Measurements from ENCODE around the gene MAD1L1. TPM values are rescaled to one million over a fixed set of nuclear protein-coding genes. Genes with fewer than 3 reads are reported as not detected.

The MAD1L1 gene
- total and polyA plus RNA-seq, 4 donors: 12.8 to 20.7 (median 16.5) TPM

DNA sequence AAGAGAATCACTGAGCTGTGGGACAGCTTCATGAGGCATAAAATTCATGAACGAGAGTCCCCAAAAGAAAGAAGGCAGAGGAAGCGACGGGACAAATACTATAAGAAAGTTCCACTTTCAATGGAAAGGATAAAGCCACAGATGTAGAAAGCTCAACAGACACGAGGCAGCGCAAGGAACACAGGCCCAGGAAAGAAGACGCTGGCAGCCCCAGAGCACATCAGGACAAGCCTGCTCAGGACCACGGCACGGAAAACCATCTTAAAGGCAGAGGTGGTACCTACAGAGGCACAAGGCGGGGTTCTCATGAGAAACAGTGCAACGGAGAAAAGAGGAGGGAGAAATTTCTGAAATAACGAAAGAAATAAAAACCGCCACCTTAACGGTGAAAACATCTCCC, 273.4 kb downstream of the MAD1L1 start:
- no peak for DNase-seq (ENCODE audit: low spot score)
- no peaks in the 10 kb centered on the region for H3K27me3 ChIP-seq (ENCODE audit: control insufficient read depth in 4 of 4, insufficient read depth in 4 of 4, low read length in 3 of 4)
- H3K9me3 ChIP-seq (ENCODE audit: control insufficient read depth in 4 of 4, low read length in 3 of 4): no peaks in the 10 kb centered on the region
- no peak overlapping the region for H3K4me3 ChIP-seq (ENCODE audit: low read depth in 1 of 3, low read length in 3 of 3)
- TF ChIP-seq, protein P1, sequence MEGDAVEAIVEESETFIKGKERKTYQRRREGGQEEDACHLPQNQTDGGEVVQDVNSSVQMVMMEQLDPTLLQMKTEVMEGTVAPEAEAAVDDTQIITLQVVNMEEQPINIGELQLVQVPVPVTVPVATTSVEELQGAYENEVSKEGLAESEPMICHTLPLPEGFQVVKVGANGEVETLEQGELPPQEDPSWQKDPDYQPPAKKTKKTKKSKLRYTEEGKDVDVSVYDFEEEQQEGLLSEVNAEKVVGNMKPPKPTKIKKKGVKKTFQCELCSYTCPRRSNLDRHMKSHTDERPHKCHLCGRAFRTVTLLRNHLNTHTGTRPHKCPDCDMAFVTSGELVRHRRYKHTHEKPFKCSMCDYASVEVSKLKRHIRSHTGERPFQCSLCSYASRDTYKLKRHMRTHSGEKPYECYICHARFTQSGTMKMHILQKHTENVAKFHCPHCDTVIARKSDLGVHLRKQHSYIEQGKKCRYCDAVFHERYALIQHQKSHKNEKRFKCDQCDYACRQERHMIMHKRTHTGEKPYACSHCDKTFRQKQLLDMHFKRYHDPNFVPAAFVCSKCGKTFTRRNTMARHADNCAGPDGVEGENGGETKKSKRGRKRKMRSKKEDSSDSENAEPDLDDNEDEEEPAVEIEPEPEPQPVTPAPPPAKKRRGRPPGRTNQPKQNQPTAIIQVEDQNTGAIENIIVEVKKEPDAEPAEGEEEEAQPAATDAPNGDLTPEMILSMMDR (IDR thresholded peaks at IDR 0.05; ENCODE audit: low read depth, low read length, missing input control): no peak
- TF ChIP-seq HNF4A (conservative IDR thresholded peaks at IDR 0.05): no peak
- no peak for TF ChIP-seq JUND (IDR thresholded peaks at IDR 0.05)
- TF ChIP-seq MAX (IDR thresholded peaks at IDR 0.05): no peak
- no peak for TF ChIP-seq FOXA1 (IDR thresholded peaks at IDR 0.05)
- TF ChIP-seq NR2F2 (IDR thresholded peaks at IDR 0.05): no peak
- TF ChIP-seq RXRA (IDR thresholded peaks at IDR 0.05): no peak
- no peak for TF ChIP-seq FOXA2 (IDR thresholded peaks at IDR 0.05)
- TF ChIP-seq, protein P2, sequence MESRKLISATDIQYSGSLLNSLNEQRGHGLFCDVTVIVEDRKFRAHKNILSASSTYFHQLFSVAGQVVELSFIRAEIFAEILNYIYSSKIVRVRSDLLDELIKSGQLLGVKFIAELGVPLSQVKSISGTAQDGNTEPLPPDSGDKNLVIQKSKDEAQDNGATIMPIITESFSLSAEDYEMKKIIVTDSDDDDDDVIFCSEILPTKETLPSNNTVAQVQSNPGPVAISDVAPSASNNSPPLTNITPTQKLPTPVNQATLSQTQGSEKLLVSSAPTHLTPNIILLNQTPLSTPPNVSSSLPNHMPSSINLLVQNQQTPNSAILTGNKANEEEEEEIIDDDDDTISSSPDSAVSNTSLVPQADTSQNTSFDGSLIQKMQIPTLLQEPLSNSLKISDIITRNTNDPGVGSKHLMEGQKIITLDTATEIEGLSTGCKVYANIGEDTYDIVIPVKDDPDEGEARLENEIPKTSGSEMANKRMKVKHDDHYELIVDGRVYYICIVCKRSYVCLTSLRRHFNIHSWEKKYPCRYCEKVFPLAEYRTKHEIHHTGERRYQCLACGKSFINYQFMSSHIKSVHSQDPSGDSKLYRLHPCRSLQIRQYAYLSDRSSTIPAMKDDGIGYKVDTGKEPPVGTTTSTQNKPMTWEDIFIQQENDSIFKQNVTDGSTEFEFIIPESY (IDR thresholded peaks at IDR 0.05): no peak
- TF ChIP-seq ATF3 (IDR thresholded peaks at IDR 0.05): no peak
- TF ChIP-seq RAD21 (IDR thresholded peaks at IDR 0.05): no peak
- no peak for TF ChIP-seq SP1 (IDR thresholded peaks at IDR 0.05)
- TF ChIP-seq, protein P3, sequence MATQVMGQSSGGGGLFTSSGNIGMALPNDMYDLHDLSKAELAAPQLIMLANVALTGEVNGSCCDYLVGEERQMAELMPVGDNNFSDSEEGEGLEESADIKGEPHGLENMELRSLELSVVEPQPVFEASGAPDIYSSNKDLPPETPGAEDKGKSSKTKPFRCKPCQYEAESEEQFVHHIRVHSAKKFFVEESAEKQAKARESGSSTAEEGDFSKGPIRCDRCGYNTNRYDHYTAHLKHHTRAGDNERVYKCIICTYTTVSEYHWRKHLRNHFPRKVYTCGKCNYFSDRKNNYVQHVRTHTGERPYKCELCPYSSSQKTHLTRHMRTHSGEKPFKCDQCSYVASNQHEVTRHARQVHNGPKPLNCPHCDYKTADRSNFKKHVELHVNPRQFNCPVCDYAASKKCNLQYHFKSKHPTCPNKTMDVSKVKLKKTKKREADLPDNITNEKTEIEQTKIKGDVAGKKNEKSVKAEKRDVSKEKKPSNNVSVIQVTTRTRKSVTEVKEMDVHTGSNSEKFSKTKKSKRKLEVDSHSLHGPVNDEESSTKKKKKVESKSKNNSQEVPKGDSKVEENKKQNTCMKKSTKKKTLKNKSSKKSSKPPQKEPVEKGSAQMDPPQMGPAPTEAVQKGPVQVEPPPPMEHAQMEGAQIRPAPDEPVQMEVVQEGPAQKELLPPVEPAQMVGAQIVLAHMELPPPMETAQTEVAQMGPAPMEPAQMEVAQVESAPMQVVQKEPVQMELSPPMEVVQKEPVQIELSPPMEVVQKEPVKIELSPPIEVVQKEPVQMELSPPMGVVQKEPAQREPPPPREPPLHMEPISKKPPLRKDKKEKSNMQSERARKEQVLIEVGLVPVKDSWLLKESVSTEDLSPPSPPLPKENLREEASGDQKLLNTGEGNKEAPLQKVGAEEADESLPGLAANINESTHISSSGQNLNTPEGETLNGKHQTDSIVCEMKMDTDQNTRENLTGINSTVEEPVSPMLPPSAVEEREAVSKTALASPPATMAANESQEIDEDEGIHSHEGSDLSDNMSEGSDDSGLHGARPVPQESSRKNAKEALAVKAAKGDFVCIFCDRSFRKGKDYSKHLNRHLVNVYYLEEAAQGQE (IDR thresholded peaks at IDR 0.05): no peak
- TF ChIP-seq YY1 (IDR thresholded peaks at IDR 0.05): no peak
- no peak for TF ChIP-seq TAF1 (conservative IDR thresholded peaks at IDR 0.05)
- H3K27ac ChIP-seq (ENCODE audit: low read depth in 1 of 2, low read length in 2 of 2): no peak overlapping the region
- WGBS: 97% methylated on average over 13 of the region's 13 CpGs
- H3K36me3 ChIP-seq (ENCODE audit: control insufficient read depth in 4 of 4, insufficient read depth in 3 of 4, low read depth in 1 of 4, low read length in 3 of 4): no peaks in the 10 kb centered on the region
- no peak overlapping the region for H3K9ac ChIP-seq (ENCODE audit: low read depth in 1 of 2, low read length in 2 of 2)
- H3K4me1 ChIP-seq (ENCODE audit: control insufficient read depth in 4 of 4, insufficient read depth in 4 of 4, low read length in 3 of 4): peaks cover 0 to 3% (median 1%) of the 10 kb centered on the region in 4 donors
